ENCODE data around the gene TEKT3. TPM values are rescaled to one million over a fixed set of nuclear protein-coding genes. Genes with fewer than 3 reads are reported as not detected.

Gene TEKT3
- total and polyA plus RNA-seq, 9 of the 15 experiments (the other 6 are each of a cell fraction or from before 2014, with no cell fraction given): not detected

GRCh38 chr17:15311996-15312395 lies 29.4 kb downstream of the TEKT3 start (continued):
- TF ChIP-seq ZBTB49 (CRISPR knock-in tag; IDR thresholded peaks at IDR 0.05; ENCODE audit: borderline replicate concordance): no peak
- TF ChIP-seq RBM25 (IDR thresholded peaks at IDR 0.05; ENCODE audit: low read depth, low read length, severe bottlenecking): no peak
- TF ChIP-seq NFIX (CRISPR knock-in tag; IDR thresholded peaks at IDR 0.05; ENCODE audit: low read depth): no peak
- TF ChIP-seq MTF1 (CRISPR knock-in tag; IDR thresholded peaks at IDR 0.05; ENCODE audit: borderline replicate concordance): no peak
- TF ChIP-seq POLR3G (IDR thresholded peaks at IDR 0.05; ENCODE audit: extremely low read depth, insufficient read length, insufficient replicate concordance): no peak
- TF ChIP-seq KDM1A (IDR thresholded peaks at IDR 0.05): no peak
- TF ChIP-seq NFE2L1 (tag; IDR thresholded peaks at IDR 0.05; ENCODE audit: borderline replicate concordance, low read depth): no peak

- H3K9me1 ChIP-seq (ENCODE audit: control insufficient read depth, insufficient read depth, low read length): no peaks in the 10 kb centered on the region
- FAIRE-seq: no peak
Measured at GRCh38 chr17:15309793-15310192, 31.6 kb downstream of the TEKT3 start.

More at GRCh38 chr17:15309793-15310192, 31.6 kb downstream of the TEKT3 start:
- no peak for TF ChIP-seq PRDM10 (IDR thresholded peaks at IDR 0.05; ENCODE audit: partially characterized antibody)
- in situ Hi-C loops (cut with MboI): no loop called here
- H3K79me2 ChIP-seq (ENCODE audit: control insufficient read depth, insufficient read depth, low read length): no peaks in the 10 kb centered on the region
- ChIA-PET CTCF (ENCODE audit: low intra/inter-chr PET ratio) (no interaction called here), POLR2A (no interaction called here)
- H4K20me1 ChIP-seq (replicated peaks; ENCODE audit: control insufficient read depth, insufficient read depth, low read length): no peaks in the 10 kb centered on the region
- no peak overlapping the region for H3K27ac ChIP-seq (ENCODE audit: extremely low read depth, low read depth, low read length)
- H3K4me1 ChIP-seq (replicated peaks in 1 of 2; ENCODE audit: control insufficient read depth in 2 of 2, insufficient read depth in 2 of 2, low read length in 2 of 2): no peaks in the 10 kb centered on the region
- no peak overlapping the region for H3K4me3 ChIP-seq
- peaks cover 4 to 28% of the 10 kb centered on the region in 2 experiments for H3K27me3 ChIP-seq (ENCODE audit: control insufficient read depth in 2 of 2, insufficient read depth in 2 of 2, low read length in 2 of 2)
- H3K9ac ChIP-seq (ENCODE audit: insufficient read depth in 1 of 2, low read depth in 2 of 2, low read length in 2 of 2): no peak overlapping the region
- WGBS (ENCODE audit: insufficient coverage, low coverage, missing lambda C conversion rate): 2% methylated on average over 3 of the region's 3 CpGs
- ATAC-seq (no peak), DNase-seq (ENCODE audit: extremely low read depth in 1 of 4, low spot score in 3 of 4) (no peak)
- no peak overlapping the region for H2AFZ ChIP-seq (ENCODE audit: low read depth, low read length)
- no TSS peak for BruUV-seq (replicated peaks)
- H3K9me3 ChIP-seq (replicated peaks; ENCODE audit: control insufficient read depth, insufficient read depth, low read depth, low read length): no peaks in the 10 kb centered on the region
- H3K4me2 ChIP-seq (ENCODE audit: insufficient read depth, low read length): no peak overlapping the region
- no peaks in the 10 kb centered on the region for H3K36me3 ChIP-seq (ENCODE audit: control insufficient read depth, insufficient read depth, low read length)
- intact Hi-C loops (cut with micrococcal nuclease): no loop called here

Measured in K562 (cell line).